HUES6 (cell line): ENCODE data around the gene ZDHHC11B.
"Not testable (repeated sequence)": the region's sequence is repeated elsewhere in the genome, so short reads cannot be mapped to it uniquely, and the experiment has no call there.

ENCODE experiments used
- H3K27ac ChIP-seq: 2 replicates; pipeline ENCODE4 v1.7.0; 2013; ENCODE audit warnings: low read depth, mild to moderate bottlenecking, low read length, inconsistent platforms
- H3K27me3 ChIP-seq: 2 replicates; pipeline ENCODE4 v1.6.1; 2013; ENCODE audit warnings: low read length; ENCODE audit not compliant: control insufficient read depth, insufficient read depth
- H3K36me3 ChIP-seq: 2 replicates; pipeline ENCODE4 v1.6.1; 2013; ENCODE audit warnings: low read length; ENCODE audit not compliant: control insufficient read depth, insufficient read depth
- H3K4me1 ChIP-seq: 2 replicates; pipeline ENCODE4 v1.6.1; 2013; ENCODE audit warnings: low read length; ENCODE audit not compliant: control insufficient read depth, insufficient read depth
- H3K4me3 ChIP-seq: 2 replicates; pipeline ENCODE4 v1.5.1; 2013; ENCODE audit warnings: low read depth, low read length
- H3K9ac ChIP-seq: one replicate; pipeline ENCODE4 v1.6.1; 2013; ENCODE audit warnings: mild to moderate bottlenecking, low read length
- H3K9me3 ChIP-seq: 2 replicates; pipeline ENCODE4 v1.6.1; 2013; ENCODE audit warnings: low read depth, low read length; ENCODE audit not compliant: control insufficient read depth, insufficient read depth

The ZDHHC11B gene

DNA sequence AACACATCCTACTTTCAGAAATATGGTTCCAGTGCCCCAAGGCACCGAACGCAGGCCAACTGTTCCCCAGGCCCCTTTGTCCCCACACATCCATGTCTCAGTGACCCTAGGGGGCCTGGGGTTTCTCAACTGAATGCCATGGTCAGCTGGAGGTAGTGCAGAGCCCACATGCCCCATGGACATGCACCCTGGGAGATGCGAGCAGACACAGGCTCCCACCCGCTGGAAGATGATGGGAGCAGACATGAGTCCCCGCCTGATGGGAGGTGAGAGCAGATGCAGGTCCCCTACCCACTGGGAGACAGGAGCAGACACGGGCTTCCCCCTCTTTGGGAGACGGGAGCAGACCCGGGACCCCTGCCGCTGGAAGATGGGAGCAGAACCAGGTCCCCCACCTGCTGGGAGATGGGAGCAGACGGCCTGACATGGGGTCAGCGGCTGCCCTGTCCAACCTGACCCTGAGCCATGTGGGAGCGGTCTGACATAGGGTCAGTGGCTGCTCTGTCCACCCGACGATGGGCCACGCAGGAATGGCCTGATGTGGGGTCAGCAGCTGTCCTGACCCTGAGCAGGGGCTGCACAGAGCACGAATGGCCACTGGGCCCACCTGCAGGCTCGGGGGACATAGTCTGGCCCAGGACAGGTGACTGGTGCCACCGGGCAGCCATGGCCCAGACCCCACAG lies 18.4 kb downstream of the ZDHHC11B start:
- Histone ChIP-seq H3K4me1 (no peaks in the 10 kb centered on the region), H3K9ac (no peak overlapping the region), H3K4me3 (no peak overlapping the region)

GRCh38 chr5:763998-764781 lies 20.3 kb downstream of the ZDHHC11B start:
- H3K4me3 ChIP-seq = no peak overlapping the region
- H3K36me3 ChIP-seq = no peaks in the 10 kb centered on the region
- no peaks in the 10 kb centered on the region for H3K9me3 ChIP-seq
- no peak overlapping the region for H3K9ac ChIP-seq
- no peaks in the 10 kb centered on the region for H3K27me3 ChIP-seq
- H3K27ac ChIP-seq = no peak overlapping the region
- H3K4me1 ChIP-seq = peaks cover 2% of the 10 kb centered on the region; the same call in 1 of the 2 replicates

More for the DNA sequence above, 18.4 kb downstream of the ZDHHC11B start:
- H3K9me3 ChIP-seq = no peaks in the 10 kb centered on the region
- H3K27me3 ChIP-seq = no peaks in the 10 kb centered on the region
- no peaks in the 10 kb centered on the region for H3K36me3 ChIP-seq
- no peak overlapping the region for H3K27ac ChIP-seq

DNA sequence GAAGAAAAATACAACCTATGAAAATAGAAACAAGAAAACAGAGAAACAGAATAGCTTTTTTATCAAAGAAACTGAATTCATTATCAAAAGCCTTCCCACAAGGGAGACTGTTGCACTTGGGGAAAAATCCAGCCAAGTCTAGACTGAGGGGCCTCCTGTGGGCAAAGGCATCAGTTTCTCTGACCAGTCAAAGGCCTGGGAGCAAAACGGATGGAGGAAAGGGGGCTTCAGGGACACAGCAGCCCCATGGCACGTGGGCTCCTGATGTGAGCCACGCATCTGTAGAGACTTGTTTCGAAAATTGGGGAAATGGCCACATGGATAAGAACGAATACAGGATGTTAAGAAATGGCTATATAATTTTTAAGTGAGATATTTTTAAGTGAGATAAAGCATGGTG lies 21.1 kb downstream of the ZDHHC11B start:
- H3K27me3 ChIP-seq = no peaks in the 10 kb centered on the region
- H3K4me3 ChIP-seq = no peak overlapping the region
- H3K27ac ChIP-seq = no peak overlapping the region
- no peaks in the 10 kb centered on the region for H3K36me3 ChIP-seq
- H3K9ac ChIP-seq = no peak overlapping the region
- H3K9me3 ChIP-seq = no peaks in the 10 kb centered on the region
- peaks cover 2% of the 10 kb centered on the region; the same call in 1 of the 2 replicates for H3K4me1 ChIP-seq

GRCh38 chr5:762996-763395 lies 21.5 kb downstream of the ZDHHC11B start:
- not testable (repeated sequence) for H3K36me3 ChIP-seq, H3K4me3 ChIP-seq, H3K27ac ChIP-seq, H3K27me3 ChIP-seq, H3K9ac ChIP-seq, H3K9me3 ChIP-seq, H3K4me1 ChIP-seq

DNA sequence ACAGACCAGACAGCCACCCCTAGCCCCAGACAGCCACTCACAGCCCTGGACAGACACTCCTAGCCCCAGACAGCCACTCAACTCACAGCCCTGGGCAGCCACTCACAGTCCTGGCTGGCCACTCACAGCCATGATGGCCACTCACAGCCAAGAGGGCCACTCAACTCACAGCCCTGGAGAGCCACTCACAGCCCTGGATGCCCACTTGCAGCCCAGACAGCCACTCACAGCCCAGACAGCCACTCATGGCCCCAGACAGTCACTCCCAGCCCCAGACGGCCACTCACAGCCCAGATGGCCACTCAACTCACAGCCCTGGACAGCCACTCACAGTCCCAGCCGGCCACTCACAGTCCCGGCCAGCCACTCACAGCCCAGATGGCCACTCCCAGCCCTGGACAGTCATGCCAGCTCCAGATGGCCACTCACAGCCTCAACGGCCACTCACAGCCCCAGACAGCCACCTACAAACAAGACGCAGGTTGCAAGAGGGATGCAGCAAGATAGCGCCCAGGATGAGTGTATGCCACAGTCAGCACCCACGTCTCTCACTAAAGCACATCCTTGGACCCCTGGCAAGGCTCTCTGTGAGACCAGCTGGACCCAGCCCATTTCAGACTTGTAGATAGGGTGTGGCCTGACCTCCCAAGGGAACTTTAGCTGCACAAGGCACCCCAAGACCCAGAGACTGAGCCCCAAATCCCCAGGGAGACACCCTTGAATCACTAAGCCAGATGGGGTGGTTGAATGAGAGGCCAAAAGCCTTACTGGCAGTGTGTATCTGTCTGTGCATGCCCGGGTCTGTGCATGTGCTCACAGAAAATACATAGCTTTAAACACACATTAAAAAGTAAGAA lies 22.4 kb downstream of the ZDHHC11B start:
- Histone ChIP-seq H3K9ac (no peak overlapping the region), H3K4me3 (no peak overlapping the region), H3K27ac (no peak overlapping the region), H3K36me3 (no peaks in the 10 kb centered on the region), H3K9me3 (no peaks in the 10 kb centered on the region), H3K27me3 (no peaks in the 10 kb centered on the region), H3K4me1 (peaks cover 2% of the 10 kb centered on the region; the same call in 1 of the 2 replicates)

- Histone ChIP-seq H3K27ac (no peak overlapping the region), H3K27me3 (no peaks in the 10 kb centered on the region), H3K4me1 (peaks cover 2% of the 10 kb centered on the region; the same call in 1 of the 2 replicates), H3K4me3 (no peak overlapping the region), H3K36me3 (no peaks in the 10 kb centered on the region), H3K9me3 (no peaks in the 10 kb centered on the region), H3K9ac (no peak overlapping the region)
These were observed 23.3 kb downstream of the ZDHHC11B start for GRCh38 chr5:761059-761771.

- Histone ChIP-seq H3K27me3 (no peaks in the 10 kb centered on the region), H3K4me3 (no peak overlapping the region), H3K36me3 (no peaks in the 10 kb centered on the region), H3K9ac (no peak overlapping the region), H3K27ac (no peak overlapping the region), H3K9me3 (no peaks in the 10 kb centered on the region), H3K4me1 (peaks cover 2% of the 10 kb centered on the region; the same call in 1 of the 2 replicates)
These were observed 24.0 kb downstream of the ZDHHC11B start for GRCh38 chr5:760363-761058.

- H3K27me3 ChIP-seq = no peaks in the 10 kb centered on the region
- H3K27ac ChIP-seq = no peak overlapping the region
These were observed 24.7 kb downstream of the ZDHHC11B start for GRCh38 chr5:759781-760362.

GRCh38 chr5:759111-759751 lies 25.3 kb downstream of the ZDHHC11B start:
- H3K27me3 ChIP-seq = no peaks in the 10 kb centered on the region
- H3K36me3 ChIP-seq = no peaks in the 10 kb centered on the region
- H3K4me1 ChIP-seq = peaks cover 2% of the 10 kb centered on the region; the same call in 1 of the 2 replicates
- no peak overlapping the region for H3K27ac ChIP-seq
- no peak overlapping the region for H3K4me3 ChIP-seq
- H3K9ac ChIP-seq = no peak overlapping the region
- no peaks in the 10 kb centered on the region for H3K9me3 ChIP-seq

More at GRCh38 chr5:759781-760362, 24.7 kb downstream of the ZDHHC11B start:
- Histone ChIP-seq H3K4me3 (no peak overlapping the region), H3K4me1 (peaks cover 2% of the 10 kb centered on the region; the same call in 1 of the 2 replicates), H3K36me3 (no peaks in the 10 kb centered on the region), H3K9ac (no peak overlapping the region), H3K9me3 (no peaks in the 10 kb centered on the region)
